ENCODE results near the gene IZUMO1R. TPM values are rescaled to one million over a fixed set of nuclear protein-coding genes. Genes with fewer than 3 reads are reported as not detected.
"Not testable (repeated sequence)": the region's sequence is repeated elsewhere in the genome, so short reads cannot be mapped to it uniquely, and the experiment has no call there.

The IZUMO1R gene
- total RNA-seq, 6 donors from 2014 or later, result not detected

DNA sequence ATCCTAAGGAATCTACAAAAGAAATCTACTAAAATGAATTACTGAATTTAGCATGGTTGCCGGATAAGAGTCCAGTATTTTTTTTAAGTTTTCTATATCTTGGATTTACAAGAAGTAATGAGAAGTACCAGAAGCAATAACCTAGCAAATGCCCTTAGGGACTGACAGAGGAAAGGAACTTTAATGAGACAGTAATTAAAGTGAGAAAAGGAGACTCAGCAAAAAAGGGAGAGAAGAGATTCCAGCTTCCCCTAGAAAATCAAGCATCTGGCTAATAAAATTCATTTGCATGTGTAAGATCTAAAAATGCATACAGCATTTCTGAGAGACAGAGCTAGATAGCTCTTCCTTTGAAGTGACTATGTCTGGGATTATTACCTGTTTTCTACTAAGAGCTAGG is 39.1 kb downstream of the IZUMO1R start:
- no peaks in the 10 kb centered on the region for H3K36me3 ChIP-seq
- WGBS, 2 donors, result 87 to 93% methylated on average over 1 of the region's 1 CpG
- no peak overlapping the region for H3K27ac ChIP-seq
- TF ChIP-seq EP300 (IDR thresholded peaks at IDR 0.05), result no peak
- TF ChIP-seq, protein P1, sequence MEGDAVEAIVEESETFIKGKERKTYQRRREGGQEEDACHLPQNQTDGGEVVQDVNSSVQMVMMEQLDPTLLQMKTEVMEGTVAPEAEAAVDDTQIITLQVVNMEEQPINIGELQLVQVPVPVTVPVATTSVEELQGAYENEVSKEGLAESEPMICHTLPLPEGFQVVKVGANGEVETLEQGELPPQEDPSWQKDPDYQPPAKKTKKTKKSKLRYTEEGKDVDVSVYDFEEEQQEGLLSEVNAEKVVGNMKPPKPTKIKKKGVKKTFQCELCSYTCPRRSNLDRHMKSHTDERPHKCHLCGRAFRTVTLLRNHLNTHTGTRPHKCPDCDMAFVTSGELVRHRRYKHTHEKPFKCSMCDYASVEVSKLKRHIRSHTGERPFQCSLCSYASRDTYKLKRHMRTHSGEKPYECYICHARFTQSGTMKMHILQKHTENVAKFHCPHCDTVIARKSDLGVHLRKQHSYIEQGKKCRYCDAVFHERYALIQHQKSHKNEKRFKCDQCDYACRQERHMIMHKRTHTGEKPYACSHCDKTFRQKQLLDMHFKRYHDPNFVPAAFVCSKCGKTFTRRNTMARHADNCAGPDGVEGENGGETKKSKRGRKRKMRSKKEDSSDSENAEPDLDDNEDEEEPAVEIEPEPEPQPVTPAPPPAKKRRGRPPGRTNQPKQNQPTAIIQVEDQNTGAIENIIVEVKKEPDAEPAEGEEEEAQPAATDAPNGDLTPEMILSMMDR (IDR thresholded peaks at IDR 0.05), result no peak
- TF ChIP-seq POLR2AphosphoS5 (IDR thresholded peaks at IDR 0.05), result no peak
- no peak for TF ChIP-seq POLR2A (IDR thresholded peaks at IDR 0.05)
- ATAC-seq (ENCODE audit: low FRiP score in 2 of 2), result no peak
- H3K4me1 ChIP-seq, result no peaks in the 10 kb centered on the region
- no peaks in the 10 kb centered on the region for H3K27me3 ChIP-seq
- no peak for DNase-seq
- no peaks in the 10 kb centered on the region for H3K9me3 ChIP-seq
- no peak overlapping the region for H3K4me3 ChIP-seq

DNA sequence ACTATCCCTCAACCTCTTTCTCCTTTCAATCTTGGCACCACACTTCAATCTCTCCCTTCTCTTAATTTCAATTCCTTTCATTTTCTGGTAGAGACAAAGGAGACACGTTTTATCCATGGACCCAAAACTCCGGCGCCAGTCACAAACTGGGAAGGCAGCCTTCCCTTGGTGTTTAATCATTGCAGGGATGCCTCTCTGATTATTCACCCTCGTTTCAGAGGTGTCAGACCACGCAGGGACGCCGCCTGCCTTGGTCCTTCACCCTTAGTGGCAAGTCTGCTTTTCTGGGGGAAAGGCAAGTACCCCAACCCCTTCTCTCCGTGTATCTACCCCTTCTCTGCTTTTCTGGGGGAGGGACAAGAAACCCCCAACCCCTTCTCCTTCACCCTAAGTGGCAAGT is 41.9 kb downstream of the IZUMO1R start:
- 85 to 87% methylated on average over 8 of the region's 8 CpGs for WGBS, 2 donors
- H3K4me1 ChIP-seq; H3K9me3 ChIP-seq; ATAC-seq (ENCODE audit: low FRiP score in 2 of 2); H3K36me3 ChIP-seq; H3K4me3 ChIP-seq; DNase-seq; H3K27me3 ChIP-seq; H3K27ac ChIP-seq: not testable (repeated sequence)

DNA sequence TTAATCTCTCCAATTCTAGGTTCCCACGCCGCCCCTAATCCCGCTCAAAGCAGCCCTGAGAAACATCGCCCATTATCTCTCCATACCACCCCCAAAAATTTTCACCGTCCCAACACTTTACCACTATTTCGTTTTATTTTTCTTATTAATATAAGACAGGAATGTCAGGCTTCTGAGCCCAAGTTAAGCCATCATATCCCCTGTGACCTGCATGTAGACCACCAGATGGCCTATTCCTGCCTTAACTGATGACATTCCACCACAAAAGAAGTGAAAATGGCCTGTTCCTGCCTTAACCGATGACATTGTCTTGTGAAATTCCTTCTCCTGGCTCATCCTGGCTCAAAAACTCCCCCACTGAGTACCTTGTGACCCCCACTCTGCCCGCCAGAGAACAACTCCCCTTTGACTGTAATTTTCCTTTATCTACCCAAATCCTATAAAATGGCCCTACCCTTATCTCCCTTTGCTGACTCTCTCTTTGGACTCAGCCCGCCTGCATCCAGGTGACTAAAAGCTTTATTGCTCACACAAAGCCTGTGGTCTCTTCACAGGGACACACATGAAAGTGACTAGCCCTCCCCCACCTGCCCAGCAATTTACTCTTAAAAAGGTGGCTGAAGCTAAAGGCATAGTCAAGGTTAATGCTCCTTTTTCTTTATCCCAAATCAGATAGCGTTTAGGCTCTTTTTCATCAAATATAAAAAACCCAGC is 46.6 kb downstream of the IZUMO1R start:
- not testable (repeated sequence) for H3K36me3 ChIP-seq; DNase-seq; H3K4me3 ChIP-seq; H3K4me1 ChIP-seq; ATAC-seq (ENCODE audit: low FRiP score in 2 of 2); H3K27ac ChIP-seq; H3K27me3 ChIP-seq; H3K9me3 ChIP-seq
- 69 to 88% methylated on average over 9 to 10 of the region's 10 CpGs for WGBS, 2 donors

Other genes with a start within 250 kb of the IZUMO1R start
- gene PANX1, start 175.7 kb upstream of the IZUMO1R start, total RNA-seq, result 10 to 100 TPM in 5 of 6 donors, 1 to 10 TPM in 1; 7.3 to 32.2 (median 17.8) TPM
- gene GPR83, start 96.8 kb downstream of the IZUMO1R start, total RNA-seq, result under 1 TPM in 4 of 6 donors, not detected in 2; under 0.01 to 0.78 (median 0.25) TPM
- 10 to 100 TPM in 5 of 6 donors, 1 to 10 TPM in 1; 6.7 to 24.7 (median 16.3) TPM for gene MRE11, start 189.3 kb downstream of the IZUMO1R start, total RNA-seq
- gene ANKRD49, start 189.4 kb downstream of the IZUMO1R start, total RNA-seq, result 10 to 100 TPM in 5 of 6 donors, 1 to 10 TPM in 1; 9.5 to 42.7 (median 18.4) TPM
- gene C11orf97, start 207.9 kb downstream of the IZUMO1R start, total RNA-seq, result 10 to 100 TPM in 2 of 6 donors, 1 to 10 TPM in 2, under 1 TPM in 1, not detected in 1; 0.31 to 14.7 (median 4.1) TPM
- 1 to 10 TPM; 5.0 to 9.4 (median 7.0) TPM for gene FUT4, start 239.3 kb downstream of the IZUMO1R start, total RNA-seq

Measured in upper lobe of left lung (tissue), 6 donors.